Keratinocyte (primary cell): ENCODE results near the gene SFT2D3. TPM values are rescaled to one million over a fixed set of nuclear protein-coding genes. Genes with fewer than 3 reads are reported as not detected.

Experiments used
- DNase-seq: peaks from one replicate; pipeline ENCODE4 v3.0.0-alpha.2; 2011; ENCODE audit warnings: low read depth, missing footprints, low spot score
- FAIRE-seq: peaks from 2 replicates; lab custom pipeline; 2011; peaks lifted over from hg19 to GRCh38; lab: Jason Lieb, UNC
- H2AFZ ChIP-seq: 2 replicates; pipeline ENCODE4 v1.6.0; 2012; ENCODE audit warnings: low read length, control low read depth, inconsistent platforms; ENCODE audit not compliant: control insufficient read depth
- H3K27ac ChIP-seq: 2 replicates; pipeline ENCODE4 v1.5.1; 2011; ENCODE audit warnings: low read length; ENCODE audit not compliant: control insufficient read depth, insufficient read depth
- H3K27me3 ChIP-seq: 3 replicates; pipeline ENCODE4 v1.6.0; 2011; ENCODE audit warnings: low read length; ENCODE audit not compliant: control insufficient read depth, insufficient read depth; ENCODE audit errors: extremely low read depth
- H3K36me3 ChIP-seq, 2 experiments: 2 replicates in 1 of 2; 3 replicates in 1 of 2; pipeline ENCODE4 v1.5.1; 2011; ENCODE audit warnings: low read length in 2 of 2, mild to moderate bottlenecking in 1 of 2; ENCODE audit not compliant: control insufficient read depth in 2 of 2, insufficient read depth in 2 of 2; ENCODE audit errors: extremely low read depth in 1 of 2
- H3K4me1 ChIP-seq: 3 replicates; pipeline ENCODE4 v1.5.1; 2011; ENCODE audit warnings: low read length; ENCODE audit not compliant: control insufficient read depth, insufficient read depth; ENCODE audit errors: extremely low read depth
- H3K4me2 ChIP-seq: 3 replicates; pipeline ENCODE4 v1.6.0; 2011; ENCODE audit warnings: low read depth, low read length; ENCODE audit not compliant: control insufficient read depth, insufficient read depth; ENCODE audit errors: extremely low read depth
- H3K4me3 ChIP-seq, 3 experiments: fragments of 200-600 bp in 1 of 3; sonication (generic) in 1 of 3; 2 replicates in 2 of 3; 3 replicates in 1 of 3; pipeline ENCODE4 v1.5.1; 2011 to 2016; ENCODE audit warnings: low read length in 3 of 3, mild to moderate bottlenecking in 3 of 3, control low read depth in 2 of 3, inconsistent platforms in 1 of 3, low read depth in 1 of 3, mixed read lengths in 1 of 3, mixed run types in 1 of 3, moderate library complexity in 1 of 3; ENCODE audit not compliant: control insufficient read depth in 2 of 3, insufficient read depth in 2 of 3; ENCODE audit errors: extremely low read depth in 1 of 3
- H3K79me2 ChIP-seq: 2 replicates; pipeline ENCODE4 v1.6.0; 2012; ENCODE audit warnings: low read length; ENCODE audit not compliant: control insufficient read depth, insufficient read depth
- H3K9ac ChIP-seq: 3 replicates; pipeline ENCODE4 v1.6.0; 2011; ENCODE audit warnings: low read length; ENCODE audit not compliant: control insufficient read depth, insufficient read depth; ENCODE audit errors: extremely low read depth
- H3K9me1 ChIP-seq: 3 replicates; pipeline ENCODE4 v1.6.0; 2011; ENCODE audit warnings: low read length; ENCODE audit not compliant: control insufficient read depth, insufficient read depth; ENCODE audit errors: extremely low read depth
- H3K9me3 ChIP-seq: 2 replicates; pipeline ENCODE4 v1.5.1; 2012; ENCODE audit warnings: low read depth, low read length; ENCODE audit not compliant: control insufficient read depth
- H4K20me1 ChIP-seq: 3 replicates; pipeline ENCODE4 v1.6.0; 2011; ENCODE audit warnings: low read length; ENCODE audit not compliant: control insufficient read depth, insufficient read depth; ENCODE audit errors: extremely low read depth
- CTCF ChIP-seq, 3 experiments: IDR thresholded peaks in 1 of 3; conservative IDR thresholded peaks in 1 of 3; optimal IDR thresholded peaks in 1 of 3; 2 replicates in 2 of 3; 3 replicates in 1 of 3; pipeline versions ENCODE3 to v1.5.1; 2011; ENCODE audit warnings: low read length in 3 of 3, mild to moderate bottlenecking in 3 of 3, moderate library complexity in 2 of 3, control low read depth in 1 of 3, inconsistent platforms in 1 of 3; ENCODE audit not compliant: insufficient read depth in 2 of 3; ENCODE audit errors: extremely low read depth in 1 of 3
- EZH2 ChIP-seq: IDR thresholded peaks from one replicate; pipeline ENCODE4 v1.6.1; 2012; ENCODE audit warnings: inconsistent platforms, mild to moderate bottlenecking, low read length, moderate library complexity
- dilution Hi-C: fragments of 300-500 bp; cut with MboI; formaldehyde crosslinking; loops from one replicate; pipeline ENCODE4 v1.7.0; 2020; ENCODE audit warnings: low sequenced_read_pairs; ENCODE audit not compliant: extremely low pct_ligation_motif_present
- polyA plus RNA-seq, 5 experiments: library from polyadenylated mRNA; depleted of rRNA in 3 of 5; stranded (reverse) in 3 of 5; stranded (forward) in 1 of 5; unstranded in 1 of 5; fragments of >200 nt; gene quantifications; 1 replicate in 1 of 5; 2 replicates in 3 of 5; 3 replicates in 1 of 5; pipeline versions ENCODE4 v1.2.1 to v1.2.3, GENCODE V29; 2011 to 2012; ENCODE audit warnings: missing spikeins in 2 of 5, low read depth in 1 of 5, low replicate concordance in 1 of 5

SFT2D3 gene
- polyA plus RNA-seq, 1 donor (not counting 4 experiments of a cell fraction or from before 2014, with no cell fraction given), result 2.4 TPM

- no peaks in the 10 kb centered on the region for H3K27me3 ChIP-seq
- H3K36me3 ChIP-seq, result no peaks in the 10 kb centered on the region
- dilution Hi-C loops, result no loop called here
- H3K4me1 ChIP-seq, result no peaks in the 10 kb centered on the region
- H3K79me2 ChIP-seq, result no peaks in the 10 kb centered on the region
- no peak overlapping the region for H3K4me3 ChIP-seq
- H3K9me3 ChIP-seq, result no peaks in the 10 kb centered on the region
- H2AFZ ChIP-seq, result no peak overlapping the region
- H3K9ac ChIP-seq, result no peak overlapping the region
- TF ChIP-seq CTCF (optimal IDR thresholded peaks at IDR 0.05 in 1 of 3, IDR thresholded peaks at IDR 0.05 in 1 of 3, conservative IDR thresholded peaks at IDR 0.05 in 1 of 3; ENCODE audit: extremely low read depth in 1 of 3, insufficient read depth in 2 of 3, low read length in 3 of 3), result no peak
- no peak for TF ChIP-seq EZH2
- no peaks in the 10 kb centered on the region for H4K20me1 ChIP-seq
- no peak for DNase-seq
- no peak for FAIRE-seq
- H3K27ac ChIP-seq, result no peak overlapping the region
- H3K9me1 ChIP-seq, result no peaks in the 10 kb centered on the region
- no peak overlapping the region for H3K4me2 ChIP-seq
These were observed 32.7 kb downstream of the SFT2D3 start for GRCh38 chr2:127733816-127734537.

- Histone ChIP-seq H3K4me1 (no peaks in the 10 kb centered on the region), H3K9me3 (no peaks in the 10 kb centered on the region), H3K36me3 (no peaks in the 10 kb centered on the region), H3K27ac (no peak overlapping the region), H3K27me3 (no peaks in the 10 kb centered on the region), H3K79me2 (no peaks in the 10 kb centered on the region), H3K9ac (no peak overlapping the region), H3K4me2 (no peak overlapping the region), H3K9me1 (no peaks in the 10 kb centered on the region), H3K4me3 (no peak overlapping the region), H4K20me1 (no peaks in the 10 kb centered on the region), H2AFZ (no peak overlapping the region)
- FAIRE-seq (no peak), DNase-seq (no peak)
- dilution Hi-C loops, result no loop called here
- TF ChIP-seq EZH2 (no peak), CTCF (optimal IDR thresholded peaks at IDR 0.05 in 1 of 3, IDR thresholded peaks at IDR 0.05 in 1 of 3, conservative IDR thresholded peaks at IDR 0.05 in 1 of 3; ENCODE audit: extremely low read depth in 1 of 3, insufficient read depth in 2 of 3, low read length in 3 of 3) (no peak)
These were observed 33.7 kb downstream of the SFT2D3 start for GRCh38 chr2:127735044-127735443.
